Right kidney (tissue), 1 donor: ENCODE results near the gene TMEM92.

ENCODE experiments used
- DNase-seq: peaks from one replicate; pipeline ENCODE4 v3.0.0-alpha.2; 2016

TMEM92 gene

GRCh38 chr17:50328363-50329325, 54.4 kb downstream of the TMEM92 start:
- peak; percentile 45 for DNase-seq

GRCh38 chr17:50329716-50330115, 55.5 kb downstream of the TMEM92 start:
- DNase-seq = no peak

- no peak for DNase-seq
Measured at GRCh38 chr17:50330151-50330775, 56.0 kb downstream of the TMEM92 start.
